ENCODE results near the gene ODAD2. TPM values are rescaled to one million over a fixed set of nuclear protein-coding genes. Genes with fewer than 3 reads are reported as not detected.

ODAD2 gene
- total RNA-seq, 4 donors from 2014 or later, result not detected

- no peak for TF ChIP-seq CTCF (IDR thresholded peaks at IDR 0.05; ENCODE audit: low read depth)
These were observed 120.6 kb downstream of the ODAD2 start for GRCh38 chr10:27878281-27878680.

GRCh38 chr10:27865221-27865635 is 133.7 kb downstream of the ODAD2 start:
- no peak for TF ChIP-seq CTCF (IDR thresholded peaks at IDR 0.05; ENCODE audit: low read depth)

- TF ChIP-seq CTCF (IDR thresholded peaks at IDR 0.05; ENCODE audit: low read depth), result no peak
These were observed 137.1 kb downstream of the ODAD2 start for GRCh38 chr10:27861781-27862180.

GRCh38 chr10:27857616-27858015 is 141.3 kb downstream of the ODAD2 start:
- TF ChIP-seq CTCF (IDR thresholded peaks at IDR 0.05; ENCODE audit: low read depth), result no peak

- no peak for TF ChIP-seq CTCF (IDR thresholded peaks at IDR 0.05; ENCODE audit: low read depth)
These were observed 154.7 kb downstream of the ODAD2 start for GRCh38 chr10:27844223-27844622.

- no peak for TF ChIP-seq CTCF (IDR thresholded peaks at IDR 0.05; ENCODE audit: low read depth)
These were observed 160.0 kb downstream of the ODAD2 start for GRCh38 chr10:27838901-27839300.

- no peak for TF ChIP-seq CTCF (IDR thresholded peaks at IDR 0.05; ENCODE audit: low read depth)
These were observed 160.5 kb downstream of the ODAD2 start for GRCh38 chr10:27838361-27838760.
